NCI-H460 (cell line): ENCODE measurements around the gene FOXP2. TPM values are rescaled to one million over a fixed set of nuclear protein-coding genes. Genes with fewer than 3 reads are reported as not detected.
A peak's percentile ranks its signal among the peaks of the same experiment; 100 is the strongest.
"Not testable (repeated sequence)": the region's sequence is repeated elsewhere in the genome, so short reads cannot be mapped to it uniquely, and the experiment has no call there.

Experiments used
- DNase-seq: peaks from one replicate; pipeline ENCODE4 v3.0.0-alpha.2; 2016; ENCODE audit warnings: low read depth; ENCODE audit errors: extremely low read depth
- total RNA-seq: library from RNA; depleted of rRNA; stranded (reverse); fragments of >200 nt; shearing (Covaris generic); gene quantifications from 2 replicates; pipeline ENCODE4 v1.2.3, GENCODE V29; 2014

FOXP2 gene
- total RNA-seq, 1 experiment from 2014 or later: not detected

DNA sequence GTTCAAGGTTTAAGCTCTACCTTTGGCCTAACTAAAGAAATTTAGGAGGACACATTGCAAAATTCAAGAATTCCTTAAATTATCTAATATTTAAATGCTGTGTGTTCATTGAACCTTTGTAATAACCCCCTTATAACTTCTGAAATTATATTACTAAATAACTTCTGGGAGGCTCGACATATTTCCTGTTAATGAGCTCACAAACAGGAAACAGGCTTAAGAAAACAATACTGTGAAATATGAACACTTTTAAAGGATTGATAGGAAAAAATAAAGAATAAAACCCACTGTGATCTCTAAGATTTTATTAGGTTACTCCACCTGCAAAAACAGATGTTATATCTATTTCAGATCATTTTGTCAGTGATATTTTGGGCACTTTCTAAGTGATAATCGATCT is 74.1 kb downstream of the FOXP2 start:
- no peak for DNase-seq

DNA sequence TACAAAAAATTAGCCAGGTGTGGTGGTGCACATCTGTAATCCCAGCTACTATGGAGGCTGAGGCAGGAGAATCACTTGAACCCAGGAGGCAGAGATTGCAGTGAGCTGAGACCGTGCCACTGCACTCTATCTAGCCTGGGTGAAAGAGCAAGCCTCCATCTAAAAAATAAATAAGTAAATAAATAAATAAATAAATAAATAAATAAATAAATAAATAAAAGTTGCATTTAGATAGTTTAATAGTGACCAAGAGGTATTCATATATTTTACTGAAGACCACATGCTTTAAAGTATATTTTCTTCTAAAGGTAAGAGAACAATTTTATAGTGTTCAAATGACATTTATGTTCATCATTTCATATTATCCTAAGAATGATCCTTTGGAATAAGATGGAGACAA is 82.9 kb downstream of the FOXP2 start:
- not testable (repeated sequence) for DNase-seq

DNA sequence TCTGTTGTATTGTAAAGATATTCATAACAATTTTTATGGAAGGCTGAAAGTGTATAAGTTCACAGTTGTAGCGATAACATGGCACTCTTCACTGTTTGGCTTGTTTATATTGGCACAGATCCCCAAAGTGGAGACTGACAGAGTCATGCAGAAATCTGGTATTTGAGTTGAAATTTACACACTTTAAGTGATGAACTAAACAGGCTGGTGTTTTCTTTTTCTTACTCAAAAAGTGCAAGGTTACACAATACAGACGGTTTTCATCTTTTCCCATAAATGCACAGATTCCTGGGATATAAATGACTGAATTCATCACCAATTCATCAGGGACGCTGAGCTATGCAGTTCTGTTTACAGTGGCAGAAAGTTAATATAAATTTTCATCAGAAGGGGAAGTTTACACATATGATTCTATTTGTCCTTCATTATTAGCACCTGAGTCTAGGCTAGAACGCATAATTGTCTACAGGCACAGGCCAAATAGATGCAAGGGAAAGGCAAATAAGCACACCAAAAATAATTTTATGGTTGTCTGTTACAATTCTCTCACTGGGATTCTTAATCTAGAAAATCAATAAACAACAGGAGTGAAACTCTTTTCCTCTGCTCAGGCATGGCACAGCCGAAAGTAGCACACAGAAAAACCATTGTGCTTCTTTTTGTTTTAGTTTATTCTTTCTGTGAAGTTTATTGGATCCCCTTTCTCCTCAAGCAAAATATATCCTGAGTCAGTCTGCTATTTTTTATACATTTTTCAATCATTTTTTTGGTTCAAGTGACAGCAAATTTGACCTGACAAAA is 88.0 kb downstream of the FOXP2 start:
- DNase-seq: peak; percentile 22

DNA sequence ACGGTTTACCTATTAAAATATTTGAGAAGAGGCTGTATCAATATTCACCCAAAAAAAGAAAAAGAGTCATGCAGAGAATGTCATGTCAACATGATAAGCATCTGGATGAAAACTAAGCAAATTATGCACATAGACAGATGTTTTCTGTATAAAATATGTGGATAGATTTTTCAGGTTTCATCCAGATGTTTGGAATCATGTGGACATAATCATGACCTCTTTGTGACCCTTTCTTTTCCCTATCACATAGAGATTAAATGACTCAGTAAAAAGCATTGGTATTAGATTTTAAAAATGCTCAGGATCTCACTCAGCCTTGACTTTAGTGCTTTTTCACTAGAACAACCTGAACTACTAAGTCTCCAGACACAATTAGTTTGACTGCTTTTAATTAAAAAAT is 90.0 kb downstream of the FOXP2 start:
- DNase-seq: no peak

DNA sequence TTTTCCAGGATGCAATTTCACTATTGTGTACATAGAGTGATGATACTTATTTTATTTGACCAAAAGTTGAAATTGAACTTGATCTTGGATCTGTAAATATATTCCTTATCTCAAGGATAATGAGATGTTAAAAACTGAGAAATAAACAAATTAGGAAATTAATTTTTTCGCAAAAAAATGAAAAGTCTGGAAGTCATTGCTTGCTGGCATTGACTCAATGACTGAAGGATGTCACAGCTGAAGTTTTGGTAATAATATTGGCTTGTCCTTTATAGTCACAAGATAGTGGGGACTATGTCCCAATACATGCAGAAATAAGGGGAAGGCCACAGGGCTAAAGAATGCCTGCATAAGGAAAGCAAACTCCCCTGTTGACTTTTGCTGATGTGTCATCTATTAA is 92.8 kb downstream of the FOXP2 start:
- no peak for DNase-seq

DNA sequence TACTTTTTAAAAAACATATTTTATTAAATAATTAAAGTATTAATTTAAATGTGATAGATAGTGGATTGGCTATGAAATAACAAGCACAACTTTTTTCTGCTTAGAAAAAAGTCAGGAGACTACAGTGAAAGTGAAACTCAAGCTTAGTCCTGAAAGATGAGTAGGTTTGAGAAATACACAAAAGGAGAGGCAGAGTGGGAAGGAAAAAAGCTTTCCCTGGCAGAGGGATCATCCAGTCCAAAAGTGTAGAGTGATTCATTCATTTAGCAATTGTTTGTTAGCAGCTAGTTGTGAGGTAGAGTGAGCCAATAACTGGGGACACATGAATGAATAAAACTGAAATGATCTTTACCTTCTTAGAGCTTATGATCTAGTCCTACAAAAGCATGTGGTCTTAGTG is 93.5 kb downstream of the FOXP2 start:
- DNase-seq: no peak

DNA sequence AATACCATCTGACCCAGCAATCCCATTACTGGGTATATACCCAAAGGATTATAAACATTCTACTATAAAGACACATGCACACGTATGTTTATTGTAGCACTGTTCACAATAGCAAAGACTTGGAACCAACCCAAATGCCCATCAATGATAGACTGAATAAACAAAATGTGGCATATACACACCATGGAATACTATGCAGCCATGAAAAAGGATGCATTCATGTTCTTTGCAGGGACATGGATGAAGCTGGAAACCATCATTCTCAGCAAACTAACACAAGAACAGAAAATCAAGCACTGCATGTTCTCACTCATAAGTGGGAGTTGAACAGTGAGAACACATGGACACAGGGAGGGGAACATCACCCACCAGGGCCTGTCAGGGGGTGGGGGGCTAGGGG is 96.2 kb downstream of the FOXP2 start:
- DNase-seq: not testable (repeated sequence)

DNA sequence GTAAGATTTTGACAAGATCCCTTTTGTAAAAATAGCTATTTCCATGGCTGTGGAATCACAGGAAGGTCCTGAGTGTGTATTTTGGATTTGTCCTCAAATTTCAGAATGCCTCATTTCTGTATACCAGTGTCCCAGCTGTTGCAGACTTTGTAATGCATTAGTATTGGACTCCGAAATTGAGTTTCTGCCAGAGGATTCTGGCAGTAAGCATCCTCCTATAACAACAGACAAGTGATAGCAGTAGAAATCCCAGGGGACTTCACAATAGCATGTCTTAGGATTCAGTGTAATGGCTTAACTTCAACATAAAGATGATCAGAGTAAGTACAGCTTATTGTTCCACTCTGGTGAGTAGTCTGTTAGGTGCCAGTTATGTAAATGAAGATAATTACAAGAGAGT is 104.6 kb downstream of the FOXP2 start:
- DNase-seq: no peak

DNA sequence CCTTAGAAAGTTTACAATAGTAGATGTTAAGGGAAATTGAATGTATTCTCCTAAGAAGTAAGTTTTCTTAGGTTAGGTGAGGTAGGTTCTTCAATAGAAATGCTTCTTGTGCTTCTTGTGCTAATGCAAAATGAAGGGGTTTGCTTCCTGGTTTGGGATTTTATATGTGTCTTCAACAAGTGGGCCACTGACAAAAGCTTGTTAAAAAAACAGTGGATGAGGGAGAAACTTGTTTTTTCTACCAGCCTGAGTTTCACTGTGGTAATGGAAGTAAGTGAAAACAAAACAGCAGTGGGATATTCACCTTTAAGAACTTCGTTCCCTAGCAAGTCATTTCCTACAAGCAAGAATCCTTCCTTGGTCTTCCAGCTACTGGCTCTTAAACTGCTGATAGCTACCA is 107.5 kb downstream of the FOXP2 start:
- no peak for DNase-seq

DNA sequence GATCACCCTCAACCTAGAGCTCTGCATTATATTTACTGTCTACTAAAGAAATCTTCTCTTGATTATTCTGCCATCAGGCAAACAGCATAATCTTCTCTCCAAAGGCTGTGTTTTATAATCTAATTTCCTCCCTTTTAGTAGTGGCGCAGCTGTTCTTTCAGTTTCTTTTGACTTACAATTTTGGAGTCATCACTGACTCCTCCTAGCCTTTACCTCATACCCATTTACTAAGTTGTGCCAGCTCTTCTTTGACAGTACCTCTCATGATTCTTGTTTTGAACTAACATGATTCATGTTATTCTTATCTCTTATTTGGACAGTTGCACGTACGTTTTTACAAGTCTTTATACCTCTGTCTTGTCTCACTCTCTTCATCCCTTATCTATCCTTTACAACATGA is 113.0 kb downstream of the FOXP2 start:
- DNase-seq: no peak

DNA sequence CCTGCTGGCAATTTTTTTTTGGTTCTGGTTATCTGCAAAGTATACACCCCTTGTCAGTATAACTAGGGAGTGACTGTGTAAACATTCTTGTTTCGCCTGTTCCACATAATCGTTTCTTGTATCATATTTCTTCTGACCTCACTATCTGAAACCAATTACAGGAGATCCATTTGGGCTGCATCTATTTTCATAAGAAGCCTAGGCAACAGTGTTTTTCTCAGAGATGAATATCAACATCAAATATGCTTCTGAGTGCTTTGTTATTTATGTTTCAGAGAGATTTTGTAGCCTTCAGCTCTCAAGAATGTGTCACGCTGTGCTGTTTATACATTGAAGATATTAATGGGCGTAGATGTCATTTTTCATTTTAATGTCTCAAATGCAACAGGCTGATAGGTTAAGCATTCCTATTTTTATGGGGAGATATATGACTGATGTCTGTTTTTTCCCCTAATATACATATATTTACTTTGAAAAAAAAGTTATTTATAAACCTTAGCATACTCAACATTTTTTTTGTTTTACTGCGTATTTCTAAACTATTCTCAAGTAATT is 115.5 kb downstream of the FOXP2 start:
- peak; percentile 9 for DNase-seq

DNA sequence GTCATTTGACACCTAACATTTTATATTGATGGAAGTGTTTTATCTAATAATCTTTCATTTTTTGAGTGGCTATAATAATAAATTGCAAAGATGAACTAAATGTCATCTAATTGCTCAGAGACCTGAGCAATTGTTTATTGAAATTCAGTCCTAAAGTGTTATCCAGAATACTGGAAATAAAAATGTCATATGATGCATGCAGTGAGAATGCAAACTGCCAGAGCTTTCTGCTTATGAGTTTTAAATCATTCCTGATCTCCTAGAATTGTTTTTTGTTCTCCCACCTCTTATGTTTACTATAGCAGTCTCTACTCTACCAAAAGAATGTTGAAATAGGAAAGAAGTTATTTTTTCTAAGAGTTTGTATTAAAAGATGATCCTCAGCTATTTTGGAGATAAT is 116.7 kb downstream of the FOXP2 start:
- DNase-seq: no peak

DNA sequence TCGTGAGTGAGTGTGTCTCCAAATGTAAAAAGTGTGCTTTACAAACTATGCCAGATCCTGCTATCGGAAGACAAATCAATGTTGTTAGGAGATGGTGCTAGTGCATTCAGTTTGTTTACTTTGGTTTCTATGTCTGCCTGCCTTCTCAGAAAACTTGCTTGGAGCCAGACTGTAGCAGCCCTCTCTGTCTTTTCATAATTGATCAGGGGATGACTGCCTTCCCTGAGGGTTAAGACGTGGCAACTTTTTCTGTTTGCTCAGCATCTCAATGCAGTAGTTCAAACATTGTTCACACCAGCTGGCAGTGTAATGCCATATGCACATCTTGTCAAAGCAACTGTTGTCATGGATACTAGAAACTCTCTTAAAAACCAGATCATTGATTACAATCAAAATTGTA is 118.5 kb downstream of the FOXP2 start:
- no peak for DNase-seq

DNA sequence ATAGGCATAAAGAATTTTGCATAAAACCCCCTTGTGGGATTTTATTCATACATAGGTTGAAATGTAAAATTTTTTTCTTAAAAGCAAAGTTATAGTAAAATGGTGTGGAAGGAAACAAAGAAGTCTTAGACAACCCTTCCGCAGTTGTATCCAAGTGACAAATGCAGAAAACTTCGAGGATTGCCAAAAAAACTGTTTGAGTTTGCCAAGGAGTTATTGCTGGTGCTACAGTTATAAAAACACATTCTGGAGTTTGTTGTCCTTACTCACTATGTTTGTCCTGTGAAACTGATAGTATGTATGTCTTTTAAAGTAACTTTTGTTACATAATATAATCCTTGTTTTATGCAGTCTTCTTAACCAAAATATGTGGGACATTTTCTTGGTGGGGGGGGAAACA is 120.3 kb downstream of the FOXP2 start:
- no peak for DNase-seq

DNA sequence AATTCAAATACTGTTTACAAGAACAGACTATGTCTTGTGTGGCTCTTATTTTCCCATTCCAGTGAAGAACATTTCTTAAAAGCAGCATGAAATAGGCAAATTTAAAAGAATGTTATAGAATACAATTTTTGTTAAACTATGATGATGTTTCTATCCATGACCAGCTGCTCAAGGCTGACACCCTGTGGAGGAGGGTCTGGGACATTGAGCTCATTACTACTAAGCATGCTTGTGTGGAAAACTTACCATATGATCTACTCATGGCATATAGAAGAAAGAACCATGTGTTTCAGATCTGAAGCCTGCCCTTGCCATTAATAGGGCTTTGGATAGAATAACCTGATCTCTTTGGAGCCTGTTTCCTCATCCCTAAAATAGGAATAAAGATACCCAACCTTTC is 125.0 kb downstream of the FOXP2 start:
- peak; percentile 12 for DNase-seq

DNA sequence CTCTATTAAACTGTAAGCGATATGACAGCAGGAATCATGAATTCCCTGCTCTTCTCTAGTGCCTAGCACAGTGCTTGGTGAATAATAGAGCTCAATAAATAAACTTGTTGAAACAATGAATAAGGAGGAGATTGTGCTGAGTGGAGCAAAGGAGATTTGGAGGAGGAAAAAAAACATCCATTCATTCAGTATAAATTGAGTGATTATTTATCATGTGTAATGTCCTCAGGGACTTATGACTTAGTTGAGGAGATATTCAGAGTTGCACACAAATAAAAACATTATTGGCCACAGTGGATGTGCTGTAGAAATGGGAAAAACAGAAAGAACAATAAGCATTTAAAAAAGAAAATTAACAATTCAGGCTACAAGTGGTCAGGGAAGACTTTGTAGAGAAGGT is 125.7 kb downstream of the FOXP2 start:
- DNase-seq: no peak

DNA sequence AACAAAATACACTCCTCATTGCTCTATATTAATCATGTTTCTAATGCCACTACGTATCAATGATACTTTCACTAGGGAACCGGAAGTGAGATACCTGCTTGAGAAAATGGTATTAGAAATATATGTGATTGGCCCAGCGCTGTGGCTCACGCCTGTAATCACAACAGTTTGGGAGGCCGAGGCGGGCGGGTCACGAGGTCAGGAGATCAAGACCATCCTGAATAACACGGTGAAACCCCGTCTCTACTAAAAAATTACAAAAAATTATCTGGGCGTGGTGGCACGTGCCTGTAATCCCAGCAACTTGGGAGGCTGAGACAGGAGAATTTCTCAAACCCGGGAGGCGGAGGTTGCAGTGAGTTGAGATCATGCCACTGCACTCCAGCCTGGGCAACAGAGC is 132.7 kb downstream of the FOXP2 start:
- not testable (repeated sequence) for DNase-seq

DNA sequence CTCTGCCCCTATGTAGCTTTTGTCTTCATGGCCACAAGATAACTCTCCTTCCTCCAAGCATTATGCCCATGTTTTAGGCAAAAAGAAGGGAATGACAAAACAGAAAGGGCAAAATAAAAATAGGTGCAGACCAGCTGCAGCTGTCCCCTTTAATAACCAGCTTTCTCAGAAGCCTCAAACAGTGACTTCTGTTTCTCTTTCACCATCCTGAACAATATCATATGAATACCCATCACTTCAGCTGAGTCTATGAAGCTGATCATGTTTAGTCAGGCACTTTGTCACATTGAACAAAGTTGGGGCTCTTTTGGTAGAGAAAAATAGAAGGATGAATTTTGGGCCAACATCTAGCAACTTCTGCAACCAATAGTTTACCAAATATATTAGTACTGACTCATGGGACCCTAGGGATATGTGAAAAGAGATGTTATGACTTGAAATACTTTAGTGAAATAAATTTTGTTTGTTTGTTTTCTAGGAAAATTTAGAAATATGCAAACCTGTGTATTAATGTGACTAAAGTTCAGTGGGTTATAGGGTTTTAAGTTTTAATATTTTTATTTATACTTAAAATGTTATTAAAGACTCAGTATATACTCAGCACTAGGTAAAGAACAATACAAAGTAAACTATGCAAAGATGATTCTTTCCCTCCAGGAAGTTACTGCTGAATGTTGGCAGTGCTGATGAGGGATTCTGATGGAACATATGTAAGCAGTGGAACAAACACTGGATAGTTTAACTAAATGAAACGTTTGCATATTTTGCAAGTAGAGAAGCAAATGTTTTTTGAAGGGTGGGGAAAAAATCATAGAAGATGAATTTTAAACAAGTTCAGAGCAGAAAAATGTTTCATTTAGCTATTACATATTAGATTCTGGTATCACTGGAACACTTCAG is 133.7 kb downstream of the FOXP2 start:
- no peak for DNase-seq

DNA sequence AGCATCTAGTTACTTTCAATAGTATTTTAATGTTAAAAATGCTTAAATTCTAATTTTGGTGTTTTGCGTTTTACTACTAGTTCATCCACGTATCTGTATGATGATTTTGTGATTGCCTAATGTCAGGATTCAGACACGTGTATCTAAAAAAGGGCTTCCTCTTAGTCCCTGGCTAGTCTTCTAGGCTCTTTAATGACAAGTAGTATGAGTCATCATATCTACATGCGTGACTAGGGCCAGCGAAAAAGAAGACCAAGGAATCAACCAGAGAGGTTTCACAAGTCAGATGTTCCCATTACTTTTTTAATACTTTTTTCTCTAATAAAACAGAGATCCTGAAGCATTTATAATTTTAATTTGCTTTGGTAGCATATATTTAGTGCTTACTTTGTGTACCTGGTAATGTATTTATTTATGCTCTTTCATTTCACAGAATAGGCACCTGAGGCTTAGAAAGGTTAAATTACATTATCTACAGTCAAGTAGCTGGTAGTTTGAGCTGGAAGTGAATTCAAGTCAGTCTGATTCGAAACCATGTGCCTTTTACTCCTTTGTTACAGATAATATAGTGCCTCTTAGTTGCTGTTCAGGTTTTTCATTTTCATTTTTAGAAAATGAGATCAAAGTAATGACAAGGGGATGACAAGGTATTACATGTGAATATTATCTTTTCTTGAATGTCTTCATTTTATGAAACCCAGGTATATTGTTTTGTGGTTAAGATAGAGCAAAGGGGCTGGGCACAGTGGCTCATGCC is 140.3 kb downstream of the FOXP2 start:
- DNase-seq: peak; percentile 14

DNA sequence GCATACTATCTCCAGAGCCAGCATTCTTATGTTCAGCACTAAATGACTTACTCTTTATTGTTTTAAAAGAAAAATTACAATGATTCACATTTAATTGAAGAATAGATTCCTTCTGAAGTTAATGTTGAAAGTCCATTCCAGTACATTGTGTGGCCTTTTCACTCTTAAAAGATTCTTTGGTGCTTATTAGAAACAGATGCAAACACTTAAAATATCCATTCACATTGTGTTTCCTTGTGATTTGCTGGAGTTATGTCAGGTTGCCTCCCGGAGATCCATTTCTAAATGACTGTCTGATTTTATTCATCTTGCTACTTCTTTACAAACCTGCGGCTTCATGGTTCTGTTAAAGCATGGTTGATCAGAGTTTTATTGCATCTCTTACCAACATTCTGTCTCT is 152.8 kb downstream of the FOXP2 start:
- no peak for DNase-seq

DNA sequence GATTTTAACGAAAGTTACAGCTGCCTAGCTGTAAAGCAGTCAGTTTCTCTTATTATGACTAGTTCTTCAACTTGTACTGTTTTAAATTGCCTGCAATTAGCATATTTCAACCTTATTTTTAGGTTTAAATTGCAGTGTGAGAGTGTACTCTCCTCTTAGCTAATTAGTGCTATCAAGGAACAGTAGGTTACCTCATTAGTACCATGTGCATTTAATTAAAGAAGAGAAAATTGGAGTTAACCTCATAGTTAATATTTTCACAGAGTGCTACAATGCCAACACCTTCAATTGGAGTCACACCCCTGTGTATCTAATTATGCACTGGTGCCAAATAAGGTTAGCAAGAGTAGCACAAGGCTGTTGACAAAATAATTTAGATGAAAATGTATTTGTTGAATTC is 154.6 kb downstream of the FOXP2 start:
- DNase-seq: no peak
